GM12878 (cell line): Measurements from ENCODE around the gene CBARP. TPM values are rescaled to one million over a fixed set of nuclear protein-coding genes. Genes with fewer than 3 reads are reported as not detected.

Experiments used
- ATAC-seq: fragments of 200-7000 bp; cut with Tn5 transposase; 3 replicates; pipeline ENCODE4 v1.9.1; 2020; ENCODE audit warnings: mild to moderate bottlenecking, moderate library complexity
- BruUV-seq: library from RNA; stranded (reverse); fragments of 400-500 nt; replicated peaks from 2 replicates; lab custom pipeline; 2021; lab: Mats Ljungman, UMichigan
- CTCF ChIA-PET: fragments of 300-600 bp; sonication (Branson Sonifier 250); formaldehyde crosslinking; extraction: SDS; loops from one replicate; lab custom pipeline; 2021; ENCODE audit warnings: inconsistent platforms; lab: Yijun Ruan, JAX
- POLR2A ChIA-PET: fragments of 350-600 bp; formaldehyde crosslinking; extraction: SDS; loops from one replicate; lab custom pipeline; 2021; ENCODE audit warnings: inconsistent platforms; lab: Charles Lee
- RAD21 ChIA-PET: fragments of 300-600 bp; sonication (Branson Sonifier 250); formaldehyde crosslinking; loops from one replicate; lab custom pipeline; 2023; ENCODE audit warnings: antibody characterized with exemption; ENCODE audit not compliant: unreplicated experiment; lab: Charles Lee
- SMC1A ChIA-PET: fragments of 300-600 bp; sonication (Branson Sonifier 250); formaldehyde crosslinking; loops from one replicate; lab custom pipeline; 2023; ENCODE audit not compliant: unreplicated experiment, uncharacterized antibody; lab: Charles Lee
- DNase-seq: peaks from one replicate; pipeline ENCODE4 v3.0.0-alpha.2; 2011; ENCODE audit warnings: low read depth, low spot score
- FAIRE-seq: peaks from 3 replicates; lab custom pipeline; 2011; peaks lifted over from hg19 to GRCh38; lab: Jason Lieb, UNC
- H2AFZ ChIP-seq: 2 replicates; pipeline ENCODE4 v1.6.0; 2011; ENCODE audit warnings: low read depth, low read length, control low read depth; ENCODE audit not compliant: control insufficient read depth
- H3K27ac ChIP-seq: 2 replicates; pipeline ENCODE4 v1.5.1; 2011; ENCODE audit warnings: control low read depth; ENCODE audit not compliant: control insufficient read depth, insufficient read depth
- H3K27me3 ChIP-seq, 2 experiments: replicated peaks in 1 of 2; 2 replicates each; pipeline versions ENCODE4 v1.6.0 to v1.6.1; 2011; ENCODE audit warnings: low read length in 1 of 2; ENCODE audit not compliant: control insufficient read depth in 2 of 2, insufficient read depth in 2 of 2
- H3K36me3 ChIP-seq, 2 experiments: 2 replicates each; pipeline ENCODE4 v1.5.1; 2011; ENCODE audit warnings: low read length in 1 of 2; ENCODE audit not compliant: control insufficient read depth in 2 of 2, insufficient read depth in 2 of 2
- H3K4me1 ChIP-seq: 2 replicates; pipeline ENCODE4 v1.6.1; 2011; ENCODE audit warnings: mild to moderate bottlenecking, low read length, moderate library complexity, mixed read lengths; ENCODE audit not compliant: control insufficient read depth, insufficient read depth
- H3K4me2 ChIP-seq: 2 replicates; pipeline ENCODE4 v1.6.0; 2011; ENCODE audit warnings: control low read depth; ENCODE audit not compliant: control insufficient read depth, insufficient read depth
- H3K4me3 ChIP-seq: fragments of 200-600 bp; sonication (generic); 2 replicates; pipeline ENCODE4 v1.5.1; 2016
- H3K79me2 ChIP-seq: 2 replicates; pipeline ENCODE4 v1.6.0; 2011; ENCODE audit warnings: low read length; ENCODE audit not compliant: control insufficient read depth, insufficient read depth
- H3K9ac ChIP-seq: 2 replicates; pipeline ENCODE4 v1.8.0; 2011; ENCODE audit warnings: low read length, control low read depth, mixed read lengths; ENCODE audit not compliant: control insufficient read depth, insufficient read depth
- H3K9me3 ChIP-seq: replicated peaks from 3 replicates; pipeline ENCODE4 v1.5.1; 2011; ENCODE audit warnings: mild to moderate bottlenecking, low read length; ENCODE audit not compliant: control insufficient read depth, insufficient read depth
- H4K20me1 ChIP-seq: 2 replicates; pipeline ENCODE4 v1.6.0; 2011; ENCODE audit not compliant: control insufficient read depth, insufficient read depth
- ASH2L ChIP-seq: fragments of 300-600, 200-600 bp; sonication (generic); IDR thresholded peaks from 2 replicates; pipeline ENCODE4 v1.6.1; 2017; ENCODE audit warnings: low read depth, mild to moderate bottlenecking, borderline replicate concordance
- NR2C2 ChIP-seq: IDR thresholded peaks from 2 replicates; pipeline ENCODE4 v1.6.1; 2011; ENCODE audit warnings: borderline replicate concordance, low read depth; ENCODE audit not compliant: control insufficient read depth, insufficient read length
- POLR2A ChIP-seq: IDR thresholded peaks from 2 replicates; pipeline ENCODE4 v1.6.1; 2011; ENCODE audit warnings: low read depth, mild to moderate bottlenecking, low read length
- POU2F2 ChIP-seq: IDR thresholded peaks from 3 replicates; pipeline ENCODE4 v1.6.1; 2011; ENCODE audit warnings: low read depth, mild to moderate bottlenecking, low read length, borderline replicate concordance
- SMAD5 ChIP-seq: IDR thresholded peaks from 2 replicates; pipeline ENCODE4 v1.6.1; 2016; ENCODE audit warnings: antibody characterized with exemption, low read depth
- WGBS: methylation state at CpG from one replicate; pipeline ENCODE4 v1.1.6; 2016; ENCODE audit warnings: low lambda C conversion rate; ENCODE audit not compliant: insufficient replicate concordance, insufficient coverage; ENCODE audit errors: missing lambda C conversion rate; 5-methylcytosine and 5-hydroxymethylcytosine counted together
- in situ Hi-C: fragments of 300-500 bp; cut with MboI; formaldehyde crosslinking; loops from 9 replicates; pipeline ENCODE4 v1.14.3; 2018; ENCODE audit warnings: mixed read lengths
- intact Hi-C: fragments of 100-400 bp; cut with micrococcal nuclease; formaldehyde crosslinking; loops from one replicate; pipeline ENCODE4 v1.14.2; 2022; ENCODE audit not compliant: unreplicated experiment
- polyA plus RNA-seq, 11 experiments: library from polyadenylated mRNA; depleted of rRNA in 4 of 11; unstranded in 6 of 11; stranded (reverse) in 5 of 11; fragments of >200 nt; fragmentation: Nextera tagmentation in 4 of 11; fragmentation: Illumina TruSeq in 1 of 11; extraction: Ambion mirVana in 4 of 11; extraction: Trizol in 1 of 11; gene quantifications; 1 replicate in 1 of 11; 2 replicates in 10 of 11; pipeline versions ENCODE4 v1.2.1 to v1.2.3, GENCODE V29; 2011 to 2016; ENCODE audit warnings: inconsistent platforms in 2 of 11, missing spikeins in 2 of 11, low read depth in 1 of 11
- total RNA-seq, 4 experiments: library from RNA; depleted of rRNA in 3 of 4; stranded (reverse); fragments of >200 nt in 3 of 4; fragmentation: Illumina TruSeq in 1 of 4; extraction: Trizol in 1 of 4; gene quantifications; 2 replicates each; pipeline versions ENCODE4 v1.2.1 to v1.2.3, GENCODE V29; 2013 to 2021

Gene CBARP
- total and polyA plus RNA-seq, 10 of the 15 experiments (the other 5 are each of a cell fraction or from before 2014, with no cell fraction given): 0.04 to 0.59 (median 0.18) TPM; not detected in 3

DNA sequence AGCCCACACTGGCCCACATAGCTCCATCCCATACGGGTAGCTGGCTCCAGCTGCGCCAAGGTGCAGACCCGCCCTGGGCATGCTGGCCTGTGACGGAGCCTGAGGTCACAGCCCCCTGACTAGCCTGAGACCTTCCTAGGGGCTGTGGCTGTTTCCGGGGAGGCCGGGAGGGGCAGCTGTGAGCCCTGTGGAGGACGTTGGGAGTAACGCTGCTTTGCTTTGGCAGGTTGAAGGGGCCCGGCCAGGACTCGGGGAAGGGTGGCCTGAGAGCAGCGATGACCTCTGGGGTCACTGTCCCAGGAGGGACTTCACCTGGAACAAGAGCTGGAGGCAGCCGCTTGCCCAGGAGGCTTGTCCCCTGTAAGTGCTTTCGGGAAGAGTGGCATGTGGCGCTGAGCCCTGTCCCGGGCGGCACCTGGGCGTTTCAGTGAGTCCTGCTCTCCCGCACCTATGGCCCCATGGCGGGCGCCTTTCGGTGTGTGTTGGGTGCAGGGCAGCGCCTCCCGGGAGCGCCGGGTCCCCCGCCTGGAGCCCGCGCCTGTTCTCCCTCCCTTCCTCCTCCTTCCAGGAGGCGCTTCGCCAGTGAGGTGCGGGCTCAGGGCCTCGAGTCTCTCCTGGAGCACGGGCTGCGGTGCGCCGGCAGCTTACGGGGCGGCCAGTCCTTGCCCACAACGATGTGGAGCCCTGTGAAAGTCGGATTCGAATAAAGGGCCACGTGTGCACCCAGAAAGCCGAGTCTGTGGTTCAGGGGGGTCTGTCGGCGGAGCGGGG, 36.5 kb upstream of the CBARP start:
- Histone ChIP-seq H3K4me1 (peaks cover 26% of the 10 kb centered on the region), H3K9ac (no peak overlapping the region; the same call in 1 of the 2 replicates)

More for the DNA sequence above, 36.5 kb upstream of the CBARP start:
- CTCF ChIA-PET: interaction anchor here (1.0 to 4.0 kb wide), 2 partner anchors 30 to 56 kb away, joined by 6 to 32 read pairs; no protein-coding TSS in a partner anchor
- Histone ChIP-seq H3K79me2 (peaks cover 69% of the 10 kb centered on the region), H3K36me3 (peaks cover 35 to 47% of the 10 kb centered on the region in 2 experiments), H3K9me3 (no peaks in the 10 kb centered on the region), H2AFZ (no peak overlapping the region), H3K4me2 (peak overlapping the region; percentile 85), H3K4me3 (peak overlapping the region; percentile 85; the same call in 1 of the 2 replicates), H3K27ac (no peak overlapping the region; the same call in 1 of the 2 replicates), H3K27me3 (no peaks in the 10 kb centered on the region), H4K20me1 (no peaks in the 10 kb centered on the region; the same call in 1 of the 2 replicates)
- RAD21 ChIA-PET: interaction anchor here (3.9 kb wide), 1 partner anchor 30 kb away, joined by 29 read pairs; no protein-coding TSS in a partner anchor
- in situ Hi-C loops: no loop called here
- ATAC-seq: no peak
- no peak for FAIRE-seq
- DNase-seq: no peak
- SMC1A ChIA-PET: interaction anchor here (0.9 kb wide), 1 partner anchor 30 kb away, joined by 4 read pairs; no protein-coding TSS in a partner anchor
- intact Hi-C loops: no loop called here
- no peak for TF ChIP-seq ASH2L
- peak; percentile 52 for TF ChIP-seq POLR2A
- 0 out of 2 replicates have a peak, but pooled peaks have one; percentile 32 for TF ChIP-seq SMAD5
- no peak for TF ChIP-seq POU2F2
- TF ChIP-seq NR2C2: no peak
- WGBS: 92% methylated on average over 42 of the region's 46 CpGs
- POLR2A ChIA-PET: interaction anchor here (0.6 to 1.7 kb wide), 3 partner anchors 15 to 71 kb away, joined by 3 to 8 read pairs (median 4); no protein-coding TSS in a partner anchor
- BruUV-seq: TSS peak; percentile 75
